ENCODE measurements around the gene PPDPF. TPM values are rescaled to one million over a fixed set of nuclear protein-coding genes. Genes with fewer than 3 reads are reported as not detected.
A peak's percentile ranks its signal among the peaks of the same experiment; 100 is the strongest.

PPDPF gene
- total RNA-seq, 8 experiments from 2014 or later, result 12.8 to 270 (median 87.9) TPM

- ATAC-seq (replicated peaks in 6 of 8), result peak in 1 of 8 experiments; percentile 0
- H3K4me3 ChIP-seq, result peak overlapping the region; percentile 66 to 98 (median 80)
- 23 to 100% (median 40%) methylated on average over 1 to 4 of the region's 13 CpGs; no CpG with 5 or more reads in 6 of the 10 experiments for WGBS, 10 experiments
- H3K27ac ChIP-seq, result peak overlapping the region in 1 of 2 donors; percentile 55
- in situ Hi-C loops (cut with MboI; ENCODE audit: low pct_unique_long_range_greater_than_20kb in 2 of 9, low sequenced_read_pairs in 9 of 9, unreplicated experiment in 9 of 9), result no loop called here
- H3K4me1 ChIP-seq (replicated peaks in 1 of 2), result peaks cover 15 to 31% of the 10 kb centered on the region in 2 donors
Measured at GRCh38 chr20:63522091-63522868, 1.7 kb downstream of the PPDPF start.

DNA sequence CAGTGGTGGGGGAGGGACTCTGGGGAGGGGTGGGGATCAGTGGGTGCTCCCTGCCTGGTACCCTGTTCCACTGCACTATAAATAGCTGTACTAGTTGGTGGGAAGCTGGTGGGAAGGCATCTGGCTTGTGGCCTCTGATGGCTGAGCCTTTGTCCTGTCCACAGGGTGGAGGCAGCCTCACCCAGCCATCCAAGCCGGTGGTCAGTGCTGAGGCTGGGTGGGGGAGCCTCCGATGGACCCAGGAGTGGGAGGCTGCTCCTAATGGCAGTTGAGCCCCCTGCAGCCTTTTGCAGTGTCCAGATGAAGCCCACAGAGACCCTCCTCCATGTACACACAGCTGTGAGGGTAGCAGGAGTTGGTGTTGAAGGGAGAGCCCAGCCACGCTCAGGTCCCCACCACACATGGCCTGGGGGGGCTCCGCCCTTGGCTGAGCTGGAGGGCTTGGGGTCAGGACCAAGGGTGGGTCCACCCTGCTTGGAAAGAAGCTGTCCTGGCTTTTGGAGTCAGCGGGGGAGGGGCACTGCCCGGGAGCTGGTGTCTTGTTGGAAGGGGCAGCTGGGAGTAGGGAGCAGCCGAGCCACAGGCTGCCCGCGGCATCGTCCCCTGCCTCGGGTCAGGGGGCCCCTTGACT lies 2.5 kb downstream of the PPDPF start:
- in situ Hi-C loops (cut with MboI; ENCODE audit: low pct_unique_long_range_greater_than_20kb in 2 of 9, low sequenced_read_pairs in 9 of 9, unreplicated experiment in 9 of 9), result no loop called here
- H3K27ac ChIP-seq, result no peak overlapping the region
- no peak for ATAC-seq (replicated peaks in 6 of 8)
- no peak overlapping the region for H3K4me3 ChIP-seq
- 80 to 100% methylated on average over 1 to 2 of the region's 11 CpGs; no CpG with 5 or more reads in 8 of the 10 experiments for WGBS, 10 experiments
- H3K4me1 ChIP-seq (replicated peaks in 1 of 2), result peaks cover 14 to 27% of the 10 kb centered on the region in 2 donors

DNA sequence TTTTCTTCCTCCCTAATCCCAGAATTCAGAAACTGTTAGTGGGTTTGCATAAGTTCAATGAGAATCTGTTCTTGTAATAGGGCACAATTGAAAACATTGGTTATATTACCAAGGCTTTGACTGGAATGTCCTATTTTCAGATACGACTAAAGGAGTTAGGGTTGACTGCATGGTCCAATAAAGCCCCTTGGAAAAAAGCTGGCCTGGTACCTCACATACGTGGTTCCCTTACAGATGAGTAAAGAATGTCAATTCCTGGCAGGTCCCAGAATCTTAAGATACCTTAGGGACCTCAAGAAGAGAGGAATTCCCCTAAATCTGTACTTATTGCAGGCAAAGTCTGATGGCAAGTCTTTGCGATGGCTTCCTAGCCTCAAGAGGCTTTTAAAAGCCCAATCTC lies 4.6 kb downstream of the PPDPF start:
- in situ Hi-C loops (cut with MboI; ENCODE audit: low pct_unique_long_range_greater_than_20kb in 2 of 9, low sequenced_read_pairs in 9 of 9, unreplicated experiment in 9 of 9), result loop anchor here in 1 of 9 experiments (25.0 kb wide), 1 partner anchor 337 kb away; the partner anchor contains the start of genes ABHD16B and TPD52L2
- Histone ChIP-seq H3K4me3 (no peak overlapping the region), H3K27ac (no peak overlapping the region), H3K4me1 (replicated peaks in 1 of 2) (peaks cover 12 to 22% of the 10 kb centered on the region in 2 donors)
- no peak for ATAC-seq (replicated peaks in 6 of 8)
- 17 to 100% (median 67%) methylated on average over 1 to 3 of the region's 3 CpGs; no CpG with 5 or more reads in 2 of the 10 experiments for WGBS, 10 experiments

DNA sequence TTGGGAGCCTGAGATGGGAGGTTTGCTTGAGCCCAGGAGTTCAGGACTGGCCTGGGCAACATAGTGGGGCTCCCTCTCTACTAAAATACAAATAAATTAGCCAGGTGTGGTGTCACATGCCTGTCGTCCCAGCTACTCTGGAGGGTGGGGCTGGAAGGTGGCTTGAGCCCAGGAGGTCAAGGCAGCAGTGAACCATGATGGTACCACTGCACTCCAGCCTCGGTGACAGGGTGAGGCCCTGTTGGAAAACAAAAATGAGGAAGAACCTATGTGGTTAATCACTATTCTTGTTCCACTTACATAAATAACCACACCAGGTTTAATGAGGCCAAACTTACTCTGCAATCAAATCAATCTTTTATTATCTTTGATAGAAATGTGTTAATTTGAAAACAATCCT lies 5.4 kb downstream of the PPDPF start:
- WGBS, 10 experiments, result 30 to 88% (median 73%) methylated on average over 1 to 2 of the region's 2 CpGs; no CpG with 5 or more reads in 5 of the 10 experiments
- Histone ChIP-seq H3K4me3 (no peak overlapping the region), H3K4me1 (replicated peaks in 1 of 2) (peaks cover 15 to 30% of the 10 kb centered on the region in 2 donors), H3K27ac (no peak overlapping the region)
- in situ Hi-C loops (cut with MboI; ENCODE audit: low pct_unique_long_range_greater_than_20kb in 2 of 9, low sequenced_read_pairs in 9 of 9, unreplicated experiment in 9 of 9), result loop anchor here in 1 of 9 experiments (25.0 kb wide), 1 partner anchor 336 kb away; the partner anchor contains the start of genes ABHD16B and TPD52L2
- ATAC-seq (replicated peaks in 6 of 8), result no peak

DNA sequence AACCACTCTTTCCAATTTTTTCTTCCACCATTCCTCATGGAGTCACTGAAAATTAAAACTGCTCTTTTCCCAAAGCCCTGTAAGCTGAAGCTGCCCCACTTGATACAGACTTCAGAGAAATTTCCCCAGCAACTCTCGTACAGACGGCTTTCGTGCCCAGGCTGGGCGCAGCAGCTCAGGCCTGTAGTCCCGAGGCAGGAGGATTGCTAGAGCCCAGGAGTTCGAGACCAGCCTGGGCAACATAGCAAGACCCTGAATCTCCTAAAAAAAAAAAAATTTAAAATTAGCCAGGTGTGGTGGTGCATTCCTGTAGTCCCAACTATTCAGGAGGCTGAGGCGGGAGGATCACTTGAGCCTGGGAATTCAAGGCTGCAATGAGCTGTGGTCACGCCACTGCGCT lies 6.6 kb downstream of the PPDPF start:
- H3K4me3 ChIP-seq, result no peak overlapping the region
- H3K4me1 ChIP-seq (replicated peaks in 1 of 2), result peaks cover 14 to 28% of the 10 kb centered on the region in 2 donors
- ATAC-seq (replicated peaks in 6 of 8), result peak in 1 of 8 experiments; percentile 2
- WGBS, 10 experiments, result 60 to 100% (median 92%) methylated on average over 1 to 9 of the region's 9 CpGs
- no peak overlapping the region for H3K27ac ChIP-seq
- in situ Hi-C loops (cut with MboI; ENCODE audit: low pct_unique_long_range_greater_than_20kb in 2 of 9, low sequenced_read_pairs in 9 of 9, unreplicated experiment in 9 of 9), result loop anchor here in 1 of 9 experiments (25.0 kb wide), 1 partner anchor 335 kb away; the partner anchor contains the start of genes ABHD16B and TPD52L2

- Histone ChIP-seq H3K27ac (peak overlapping the region in 1 of 2 donors; percentile 23), H3K4me1 (replicated peaks in 1 of 2) (peaks cover 11 to 23% of the 10 kb centered on the region in 2 donors), H3K4me3 (no peak overlapping the region)
- in situ Hi-C loops (cut with MboI; ENCODE audit: low pct_unique_long_range_greater_than_20kb in 2 of 9, low sequenced_read_pairs in 9 of 9, unreplicated experiment in 9 of 9), result loop anchor here in 1 of 9 experiments (25.0 kb wide), 1 partner anchor 333 kb away; the partner anchor contains the start of genes ABHD16B and TPD52L2
- peak in 6 of 8 experiments; percentile 7 to 16 (median 14) for ATAC-seq (replicated peaks in 6 of 8)
- 75 to 100% (median 96%) methylated on average over 2 to 13 of the region's 27 CpGs; no CpG with 5 or more reads in 5 of the 10 experiments for WGBS, 10 experiments
Measured at GRCh38 chr20:63529180-63529860, 8.8 kb downstream of the PPDPF start.

DNA sequence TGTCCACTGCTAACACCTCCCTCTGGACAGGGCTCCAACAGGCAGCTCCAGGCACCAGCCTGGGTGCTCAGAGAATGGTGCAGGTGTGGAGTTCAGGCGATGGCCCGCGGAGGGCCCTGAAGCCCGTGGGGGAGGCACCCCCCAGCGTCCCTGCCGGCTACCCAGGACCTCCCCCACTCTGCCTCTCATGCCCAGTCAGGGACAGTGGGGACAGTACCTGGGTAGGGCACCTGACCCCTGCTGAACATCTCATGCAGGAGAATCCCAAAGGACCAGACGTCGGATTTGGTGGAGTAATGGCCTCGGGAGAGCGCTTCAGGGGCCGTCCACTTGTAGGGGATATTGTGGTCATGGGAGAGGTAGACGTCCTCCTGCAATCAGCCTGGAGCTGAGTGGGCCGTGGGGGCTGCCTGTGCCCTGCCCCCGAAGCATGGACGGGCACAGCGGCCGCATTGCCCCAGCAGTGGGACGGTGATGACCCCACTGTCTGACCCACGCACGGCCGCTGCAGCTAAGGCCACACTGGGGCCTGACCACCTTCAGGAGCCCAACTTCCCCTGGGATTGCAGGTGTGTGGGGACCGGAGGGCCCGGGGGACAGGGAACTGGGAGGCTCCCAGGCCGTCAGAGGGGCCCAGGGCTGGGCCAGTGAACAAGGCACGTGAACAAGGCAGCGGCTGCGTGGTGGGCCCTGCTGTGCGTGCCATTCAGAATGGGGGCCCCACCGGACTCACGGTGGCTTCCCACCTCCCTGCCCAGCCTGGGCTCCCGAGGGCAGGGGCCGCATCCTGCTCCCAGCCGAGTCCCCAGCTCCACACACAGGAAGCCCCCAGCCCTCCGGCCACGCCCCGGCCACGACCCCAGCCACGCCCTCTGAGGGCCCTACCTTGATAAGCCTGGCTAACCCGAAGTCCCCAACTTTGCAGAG lies 9.6 kb downstream of the PPDPF start:
- in situ Hi-C loops (cut with MboI; ENCODE audit: low pct_unique_long_range_greater_than_20kb in 2 of 9, low sequenced_read_pairs in 9 of 9, unreplicated experiment in 9 of 9), result loop anchor here in 1 of 9 experiments (25.0 kb wide), 1 partner anchor 332 kb away; the partner anchor contains the start of genes ABHD16B and TPD52L2
- Histone ChIP-seq H3K4me1 (replicated peaks in 1 of 2) (peaks cover 19 to 24% of the 10 kb centered on the region in 2 donors), H3K4me3 (no peak overlapping the region), H3K27ac (peak overlapping the region in 1 of 2 donors; percentile 23)
- peak in 5 of 8 experiments; percentile 5 to 15 (median 10) for ATAC-seq (replicated peaks in 6 of 8)
- 100% methylated on average over 4 of the region's 39 CpGs; no CpG with 5 or more reads in 9 of the 10 experiments for WGBS, 10 experiments

DNA sequence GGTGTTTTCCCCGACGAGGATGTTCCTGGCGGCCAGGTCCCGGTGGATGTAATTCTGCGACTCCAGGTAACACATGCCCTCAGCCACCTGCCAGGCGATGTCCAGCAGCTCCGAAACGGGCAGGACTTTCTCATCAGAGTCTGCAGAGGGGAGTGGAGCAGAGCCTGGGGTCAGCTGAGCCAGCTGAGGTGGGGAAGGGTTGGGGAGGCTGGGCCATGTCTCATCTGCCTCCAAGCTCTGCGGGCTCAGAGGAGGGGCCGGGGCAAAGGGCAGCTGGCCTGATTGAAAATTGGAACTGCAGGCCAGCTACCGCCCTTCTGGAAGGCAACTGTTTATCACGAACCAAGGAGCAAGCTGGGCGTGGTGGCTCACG lies 10.2 kb downstream of the PPDPF start:
- H3K4me3 ChIP-seq, result no peak overlapping the region
- H3K4me1 ChIP-seq (replicated peaks in 1 of 2), result peaks cover 22 to 27% of the 10 kb centered on the region in 2 donors
- WGBS, 10 experiments, result 40% methylated on average over 2 of the region's 14 CpGs; no CpG with 5 or more reads in 9 of the 10 experiments
- in situ Hi-C loops (cut with MboI; ENCODE audit: low pct_unique_long_range_greater_than_20kb in 2 of 9, low sequenced_read_pairs in 9 of 9, unreplicated experiment in 9 of 9), result loop anchor here in 1 of 9 experiments (25.0 kb wide), 1 partner anchor 332 kb away; the partner anchor contains the start of genes ABHD16B and TPD52L2
- ATAC-seq (replicated peaks in 6 of 8), result peak in 1 of 8 experiments; percentile 36
- H3K27ac ChIP-seq, result no peak overlapping the region

- Histone ChIP-seq H3K4me1 (replicated peaks in 1 of 2) (peaks cover 22 to 27% of the 10 kb centered on the region in 2 donors), H3K27ac (no peak overlapping the region), H3K4me3 (no peak overlapping the region)
- WGBS, 10 experiments, result 57 to 95% (median 90%) methylated on average over 2 to 20 of the region's 27 CpGs; no CpG with 5 or more reads in 3 of the 10 experiments
- in situ Hi-C loops (cut with MboI; ENCODE audit: low pct_unique_long_range_greater_than_20kb in 2 of 9, low sequenced_read_pairs in 9 of 9, unreplicated experiment in 9 of 9), result loop anchor here in 1 of 9 experiments (25.0 kb wide), 1 partner anchor 330 kb away; the partner anchor contains the start of genes ABHD16B and TPD52L2
- ATAC-seq (replicated peaks in 6 of 8), result no peak
Measured at GRCh38 chr20:63531686-63532448, 11.3 kb downstream of the PPDPF start.

- Histone ChIP-seq H3K4me1 (replicated peaks in 1 of 2) (peaks cover 22 to 27% of the 10 kb centered on the region in 2 donors), H3K27ac (no peak overlapping the region), H3K4me3 (no peak overlapping the region)
- ATAC-seq (replicated peaks in 6 of 8), result no peak
- 80 to 92% methylated on average over 4 to 9 of the region's 24 CpGs; no CpG with 5 or more reads in 8 of the 10 experiments for WGBS, 10 experiments
- in situ Hi-C loops (cut with MboI; ENCODE audit: low pct_unique_long_range_greater_than_20kb in 2 of 9, low sequenced_read_pairs in 9 of 9, unreplicated experiment in 9 of 9), result loop anchor here in 1 of 9 experiments (25.0 kb wide), 1 partner anchor 330 kb away; the partner anchor contains the start of genes ABHD16B and TPD52L2
Measured at GRCh38 chr20:63532449-63532971, 11.9 kb downstream of the PPDPF start.

All from motor neuron (in vitro differentiated cells).